Renal cortical epithelial cell (primary cell): ENCODE data around the gene EHBP1. TPM values are rescaled to one million over a fixed set of nuclear protein-coding genes. Genes with fewer than 3 reads are reported as not detected.

Source experiments
- DNase-seq: peaks from one replicate; pipeline ENCODE4 v3.0.0-alpha.2; 2011; ENCODE audit warnings: low read depth
- total RNA-seq: library from RNA; depleted of rRNA; stranded (reverse); fragments of >200 nt; gene quantifications from 2 replicates; pipeline ENCODE4 v1.2.3, GENCODE V29; 2014

The EHBP1 gene
- total RNA-seq, 1 donor from 2014 or later, result 97.9 TPM

DNA sequence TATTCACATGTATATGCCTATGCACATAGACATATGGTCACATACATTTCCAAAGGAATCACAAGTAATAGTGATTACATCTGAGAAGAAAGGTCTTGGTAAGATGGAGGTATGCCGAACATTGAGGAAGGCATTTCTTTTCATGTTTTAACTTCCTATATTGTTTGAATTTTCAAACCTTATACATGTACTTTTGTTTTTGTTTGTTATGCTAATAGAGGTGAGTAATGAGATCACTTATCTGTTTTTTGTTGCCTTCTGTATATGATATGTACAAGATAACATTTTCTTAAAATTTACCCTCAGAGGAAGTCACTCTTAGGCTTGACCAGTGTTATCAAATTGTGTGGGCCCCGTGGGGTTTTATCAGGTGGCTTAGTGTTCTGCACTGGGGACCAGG is 178.6 kb downstream of the EHBP1 start:
- DNase-seq, result no peak

DNA sequence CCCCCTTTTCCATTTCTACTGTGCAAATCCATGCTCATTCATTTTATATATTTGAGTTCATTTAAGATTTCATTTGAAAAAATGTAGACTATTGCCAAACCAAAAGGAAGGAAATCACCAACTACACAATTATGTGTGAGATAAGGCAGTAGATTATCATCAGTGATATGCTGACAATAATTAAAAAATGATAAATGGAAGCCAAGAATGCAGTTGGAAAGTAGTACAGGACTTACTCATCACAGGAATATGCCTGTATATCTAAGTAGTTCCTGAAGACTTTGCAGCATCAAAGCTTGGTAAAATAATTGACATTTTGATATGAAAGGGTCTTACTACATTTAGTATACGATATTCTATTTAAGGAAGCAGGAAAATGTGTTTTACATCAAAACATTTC is 179.0 kb downstream of the EHBP1 start:
- no peak for DNase-seq

DNA sequence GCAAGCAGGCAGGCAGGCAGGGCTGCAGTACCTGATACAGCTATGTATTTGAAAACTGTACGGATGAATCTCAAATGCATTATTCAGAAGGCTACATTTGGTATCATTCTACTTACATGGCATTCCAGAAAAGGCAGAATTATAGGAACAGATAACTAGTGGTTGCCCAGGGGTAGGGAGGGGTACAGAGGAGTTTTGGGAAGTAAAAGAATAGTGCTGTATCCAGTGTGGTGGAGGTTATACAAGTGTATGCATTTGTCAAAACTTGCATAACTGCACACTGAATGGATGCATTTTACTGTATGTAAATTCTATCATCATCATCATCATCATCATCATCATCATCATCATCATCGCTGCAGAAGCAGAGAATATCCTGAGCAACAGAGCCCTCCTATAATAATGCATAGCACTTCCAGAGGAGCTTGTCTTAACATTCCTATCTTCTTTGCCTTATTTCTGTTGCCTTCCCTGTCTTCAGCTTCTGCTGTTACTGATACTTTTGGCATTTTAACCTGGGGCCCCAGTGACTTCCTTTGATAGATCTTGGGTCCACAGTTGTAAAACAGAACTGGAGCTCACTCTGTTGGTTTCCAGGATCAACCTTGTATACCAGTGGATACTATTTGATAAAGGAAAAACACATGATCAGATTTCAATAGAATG is 189.6 kb downstream of the EHBP1 start:
- DNase-seq, result no peak

DNA sequence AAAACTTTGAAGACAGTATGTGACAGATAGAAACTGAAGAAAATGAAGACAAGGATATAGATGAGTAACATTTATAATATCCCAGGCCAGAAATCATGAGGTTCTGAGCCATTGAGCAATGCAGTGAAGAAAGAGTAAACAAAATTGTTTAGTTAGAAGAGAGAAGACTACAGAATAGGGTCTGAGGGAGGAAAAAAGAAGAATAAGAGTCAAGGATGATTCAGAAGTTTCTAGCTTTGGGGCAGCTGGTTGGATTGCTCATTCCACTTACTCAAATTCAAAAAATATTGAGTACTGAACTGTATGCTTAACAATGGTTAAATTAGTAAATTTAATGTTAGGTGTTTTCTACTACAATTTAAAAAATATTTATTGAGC is 190.1 kb downstream of the EHBP1 start:
- DNase-seq, result peak; percentile 31

DNA sequence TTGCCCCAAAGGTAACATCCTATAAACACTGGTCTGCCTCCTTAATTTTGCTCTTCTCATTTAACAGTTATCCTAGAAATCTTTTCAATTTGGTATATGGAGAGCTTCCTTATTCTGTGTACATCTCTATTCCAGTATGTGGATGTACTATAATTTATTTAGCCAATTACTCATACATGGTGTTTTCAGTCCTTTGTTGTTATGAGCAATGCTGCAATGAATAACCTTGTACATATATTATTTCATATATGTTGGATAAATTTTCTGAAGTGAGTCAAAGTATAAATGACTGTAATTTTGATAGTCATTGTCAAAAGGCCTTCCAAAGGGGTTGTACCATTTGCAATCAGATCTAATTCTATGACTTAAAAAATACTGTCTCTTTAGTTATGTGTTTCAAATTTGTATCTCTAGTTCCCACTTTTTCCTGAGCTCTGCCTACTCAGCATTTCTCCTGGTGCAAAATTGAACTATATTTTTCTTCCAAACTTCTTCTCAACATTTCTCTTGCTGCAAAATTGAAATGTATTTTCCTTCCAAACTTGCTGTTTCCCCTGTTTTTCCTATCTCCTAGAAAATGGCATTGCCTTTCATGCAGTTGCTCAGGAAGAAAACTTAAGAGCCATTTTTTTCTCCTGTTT is 191.8 kb downstream of the EHBP1 start:
- no peak for DNase-seq

DNA sequence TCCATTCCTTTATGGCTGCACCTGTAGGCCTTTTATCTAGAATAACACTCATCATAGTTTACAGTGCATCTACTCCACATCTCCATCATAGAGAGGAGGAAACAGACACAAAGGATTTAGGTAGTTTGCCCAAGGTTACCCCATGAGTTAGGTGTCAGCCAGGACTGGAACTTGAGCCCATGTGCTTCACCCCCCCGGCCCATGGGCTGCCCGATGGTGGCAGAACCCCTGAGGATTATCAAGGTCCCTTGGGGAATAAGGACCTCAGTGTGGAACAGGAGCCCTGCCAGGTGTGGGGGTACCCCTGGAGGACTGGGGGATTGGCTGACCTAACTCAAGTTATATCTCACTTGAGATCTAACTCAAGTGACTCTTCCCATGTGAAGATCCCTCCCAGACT is 198.8 kb downstream of the EHBP1 start:
- no peak for DNase-seq

DNA sequence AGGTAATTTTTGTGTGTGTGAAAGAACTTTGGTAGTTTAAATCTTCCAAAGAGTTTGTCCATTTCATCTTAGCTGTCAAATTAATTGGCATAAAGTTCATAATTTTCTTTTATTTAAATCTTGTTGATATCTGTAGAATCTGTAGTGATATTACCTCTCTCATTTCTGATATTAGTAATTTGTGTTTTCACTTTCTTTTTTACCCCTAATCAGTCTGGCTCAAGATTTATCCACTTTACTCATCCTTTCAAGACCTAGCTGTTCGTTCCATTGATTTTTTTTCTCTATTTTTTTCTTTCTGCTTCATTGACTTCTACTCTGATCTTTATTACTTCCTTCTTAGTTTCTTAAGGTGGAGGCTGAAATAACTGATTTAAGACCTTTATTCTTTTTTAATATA is 202.6 kb downstream of the EHBP1 start:
- DNase-seq, result peak; percentile 16

DNA sequence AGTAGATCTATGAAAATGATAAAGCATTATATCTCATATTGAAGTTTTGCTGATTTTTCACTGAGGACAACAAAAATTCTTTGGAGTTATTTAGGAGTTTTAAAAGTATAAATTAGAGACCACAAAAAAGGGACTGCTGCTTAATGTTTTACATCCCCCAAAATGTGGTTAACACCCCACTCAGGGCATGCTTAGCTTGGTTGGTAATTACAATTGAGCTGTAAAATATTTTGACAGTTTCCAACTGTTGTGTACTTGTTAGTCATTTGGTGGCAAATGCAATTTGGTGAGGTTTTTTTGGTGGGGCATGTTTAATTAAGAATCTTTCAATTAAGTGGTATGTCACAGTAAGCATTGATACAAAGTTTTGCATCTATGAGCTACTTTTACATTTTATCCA is 207.8 kb downstream of the EHBP1 start:
- no peak for DNase-seq

DNA sequence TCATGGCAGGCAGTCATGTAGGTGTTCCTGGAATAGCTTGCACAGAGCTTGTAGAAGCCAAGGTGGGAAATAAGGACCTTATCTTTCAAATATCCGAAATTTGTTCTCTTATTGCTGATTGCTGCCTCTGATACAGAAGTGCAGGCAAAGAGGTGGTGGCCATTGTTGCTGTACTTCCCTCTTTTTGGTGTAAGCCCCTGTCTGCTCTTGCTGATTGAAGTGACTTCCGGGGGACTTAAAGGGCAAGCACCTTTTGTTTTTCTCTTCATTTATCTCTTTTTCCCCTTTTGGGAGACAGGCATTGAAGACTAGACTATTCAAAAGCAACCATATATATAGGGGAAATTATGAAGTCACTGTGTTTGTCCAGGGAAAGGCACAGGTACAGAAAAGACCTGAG is 213.5 kb downstream of the EHBP1 start:
- DNase-seq, result no peak

DNA sequence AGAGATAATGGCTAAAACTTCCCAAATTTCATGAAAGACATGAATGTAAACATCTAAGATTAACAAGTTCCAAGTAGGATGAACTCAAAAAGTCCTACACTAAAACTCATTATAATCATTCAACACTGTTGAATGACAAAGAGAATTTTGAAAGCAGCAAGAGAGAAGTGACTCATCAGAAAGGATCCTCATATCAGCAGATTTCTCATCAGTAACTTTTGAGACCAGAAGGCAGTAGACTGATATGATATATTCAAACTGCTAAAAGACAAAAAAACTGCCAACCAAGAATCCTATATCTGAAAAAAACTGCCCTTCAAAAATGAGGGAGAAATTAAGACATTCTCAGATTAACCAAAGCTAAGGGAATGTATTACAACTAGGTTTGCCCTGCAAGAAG is 214.6 kb downstream of the EHBP1 start:
- no peak for DNase-seq

DNA sequence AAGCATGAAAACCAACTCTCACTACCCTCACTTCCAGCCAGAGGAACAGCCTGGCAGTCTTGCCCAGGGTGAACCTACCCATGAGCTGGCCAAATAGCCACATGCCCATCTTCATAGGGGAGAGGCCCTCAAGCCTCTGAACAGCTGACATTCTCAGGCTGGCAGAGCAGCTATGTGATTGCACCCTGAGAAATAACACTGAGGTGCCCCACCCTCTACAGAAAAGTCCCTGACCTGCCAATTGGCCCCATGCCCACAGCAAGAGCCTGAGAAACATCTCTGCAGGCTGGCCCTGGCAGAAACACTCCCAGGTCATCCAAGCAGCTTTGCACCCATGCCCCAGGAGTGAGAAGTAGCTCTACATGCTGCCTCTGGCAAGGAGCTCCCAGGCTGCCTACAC is 217.7 kb downstream of the EHBP1 start:
- no peak for DNase-seq

DNA sequence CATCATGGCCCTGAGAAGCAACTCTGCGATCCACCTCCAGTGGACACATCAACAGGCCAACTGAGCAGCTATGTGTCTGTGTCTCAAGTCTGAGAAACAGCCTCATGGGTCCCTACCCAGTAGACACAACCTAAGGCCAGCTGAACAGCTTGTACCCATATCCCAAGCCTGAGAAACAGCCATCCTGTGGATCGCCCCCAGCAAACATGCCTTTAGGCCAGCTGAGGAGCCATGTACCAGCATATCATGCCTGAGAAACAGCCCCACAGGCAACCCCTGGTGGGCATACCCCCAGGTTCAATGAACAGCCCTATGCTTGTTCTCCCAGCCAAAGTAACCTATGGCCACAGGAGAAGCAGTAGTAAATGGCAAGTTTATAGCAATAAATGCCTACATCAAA is 218.4 kb downstream of the EHBP1 start:
- DNase-seq, result no peak

DNA sequence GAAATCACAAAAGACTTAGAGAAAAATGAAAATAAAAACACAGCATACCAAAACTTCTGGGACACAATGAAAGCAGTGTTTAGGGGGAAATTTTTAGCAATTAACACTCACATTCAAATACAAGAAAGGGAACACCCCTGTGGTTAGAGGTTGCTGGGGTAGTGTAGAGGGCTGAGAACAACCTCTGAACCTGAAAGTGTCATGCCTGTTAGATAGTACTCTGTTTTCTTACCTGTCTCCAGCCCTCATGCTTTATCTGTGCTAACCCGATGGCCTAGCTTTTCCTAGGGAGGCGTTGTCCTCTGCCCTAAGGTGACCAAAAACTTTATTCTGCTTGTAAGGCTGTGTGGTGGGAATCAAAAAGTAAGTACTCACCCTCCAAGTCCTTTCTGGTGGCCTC is 222.5 kb downstream of the EHBP1 start:
- DNase-seq, result no peak

DNA sequence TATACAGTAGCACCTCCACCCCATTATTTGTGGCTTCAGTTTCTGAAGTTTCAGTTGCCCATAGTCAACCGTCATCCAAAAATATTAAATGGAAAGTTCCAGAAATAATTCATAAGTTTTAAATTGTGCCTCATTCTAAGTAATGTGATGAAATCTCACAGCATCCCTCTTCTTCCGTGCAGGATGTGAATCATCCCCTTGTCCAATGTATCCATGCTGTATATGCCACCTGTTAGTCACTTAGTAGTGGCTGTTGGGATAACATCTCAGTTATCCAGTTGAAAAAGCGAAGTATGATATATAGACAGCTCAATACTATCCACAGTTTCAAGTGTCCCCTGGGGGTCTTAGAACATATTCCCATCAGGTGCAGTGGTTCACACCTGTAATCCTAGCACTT is 226.0 kb downstream of the EHBP1 start:
- DNase-seq, result no peak

DNA sequence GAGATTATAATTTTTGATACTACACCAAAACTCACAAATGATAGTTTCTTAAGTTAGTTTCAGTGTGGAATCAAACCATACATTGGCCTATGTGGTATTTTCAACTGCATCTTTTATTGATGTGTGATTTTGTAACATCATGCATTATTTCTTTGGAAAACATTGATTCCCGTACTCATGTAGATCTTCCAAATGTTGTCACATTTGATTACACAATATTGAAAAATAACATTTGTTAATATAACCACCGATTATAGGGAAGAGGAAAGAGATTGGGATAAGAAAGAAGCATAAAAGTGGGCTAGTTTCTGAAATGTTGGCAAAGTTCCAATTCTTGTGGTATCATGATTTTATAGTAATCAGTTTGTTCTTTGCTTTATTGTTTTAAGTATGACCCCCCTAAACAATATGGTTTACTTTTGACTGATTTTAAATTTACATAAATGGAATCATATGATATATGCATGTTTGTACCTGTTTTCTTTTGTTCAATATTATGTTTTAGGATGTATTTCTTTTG is 227.9 kb downstream of the EHBP1 start:
- DNase-seq, result no peak

DNA sequence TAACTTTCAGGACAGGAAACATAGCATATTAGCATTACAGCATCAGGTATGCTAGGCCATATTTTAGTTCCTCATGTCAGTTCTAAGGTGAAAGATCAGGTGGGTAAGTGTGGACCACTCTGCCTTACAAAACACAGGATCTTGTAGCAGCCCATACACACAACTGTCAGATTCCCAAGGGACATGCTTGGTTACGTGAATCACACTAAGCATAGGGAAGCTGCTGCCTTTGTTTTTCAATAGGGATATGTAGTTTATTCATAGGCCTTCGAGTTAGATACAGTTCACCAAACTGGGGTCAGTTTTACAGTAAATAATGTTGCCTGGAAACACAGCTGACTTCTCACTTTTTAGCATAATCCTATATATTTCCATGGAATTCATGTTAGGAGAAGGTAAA is 229.0 kb downstream of the EHBP1 start:
- no peak for DNase-seq

DNA sequence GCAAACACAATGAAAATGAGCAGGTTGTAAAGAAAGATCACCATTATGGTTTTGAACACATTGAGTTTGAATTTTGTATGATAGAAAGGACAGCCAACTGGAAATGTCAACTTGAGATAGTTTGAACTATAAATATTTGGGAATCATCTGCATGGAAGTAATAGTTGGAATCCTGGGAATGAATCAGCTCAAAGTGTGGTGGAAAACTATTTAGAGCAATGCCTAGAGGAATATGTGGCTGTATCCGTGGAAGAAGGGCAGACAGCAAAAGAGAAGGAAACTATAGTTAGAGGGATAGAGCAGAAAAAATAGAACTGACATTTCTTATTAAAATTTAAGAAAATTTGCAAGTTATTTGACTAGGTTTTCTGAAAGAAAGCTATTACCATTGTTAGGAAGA is 232.6 kb downstream of the EHBP1 start:
- DNase-seq, result no peak

DNA sequence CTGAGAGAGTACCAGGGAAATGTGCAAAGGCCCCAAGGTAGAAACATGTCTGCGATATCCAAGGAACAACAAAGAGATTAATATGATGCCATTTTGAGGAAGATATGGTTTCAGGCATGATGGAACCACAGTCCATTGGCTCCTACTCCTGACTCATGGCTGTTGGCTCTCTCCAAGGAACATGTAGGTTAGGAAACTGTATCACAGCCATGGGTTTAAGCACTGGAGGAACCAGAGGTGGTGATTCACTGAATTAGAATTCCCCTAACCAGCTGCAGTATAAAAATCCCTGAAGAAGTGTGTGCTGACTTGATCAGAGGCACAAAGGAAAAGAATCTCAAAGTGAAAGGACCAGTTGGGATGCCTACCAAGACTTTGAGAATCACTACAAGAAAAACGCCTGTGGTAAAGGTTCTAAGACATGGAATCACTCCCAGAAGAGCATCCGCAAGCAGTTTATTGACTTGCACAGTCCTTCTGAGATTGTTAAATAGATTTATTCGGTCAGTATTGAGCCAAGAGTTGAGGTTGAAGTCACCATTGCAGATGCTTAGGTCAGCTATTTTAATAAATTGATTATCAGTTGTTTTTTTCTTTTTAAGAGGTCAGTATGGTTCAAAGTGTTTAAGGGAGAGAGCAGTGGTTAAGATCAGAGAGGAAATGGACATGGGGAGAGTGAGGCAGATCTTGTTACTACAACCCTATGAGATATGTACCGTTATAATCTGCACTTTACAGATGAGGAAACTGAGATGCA is 234.4 kb downstream of the EHBP1 start:
- DNase-seq, result peak; percentile 86

DNA sequence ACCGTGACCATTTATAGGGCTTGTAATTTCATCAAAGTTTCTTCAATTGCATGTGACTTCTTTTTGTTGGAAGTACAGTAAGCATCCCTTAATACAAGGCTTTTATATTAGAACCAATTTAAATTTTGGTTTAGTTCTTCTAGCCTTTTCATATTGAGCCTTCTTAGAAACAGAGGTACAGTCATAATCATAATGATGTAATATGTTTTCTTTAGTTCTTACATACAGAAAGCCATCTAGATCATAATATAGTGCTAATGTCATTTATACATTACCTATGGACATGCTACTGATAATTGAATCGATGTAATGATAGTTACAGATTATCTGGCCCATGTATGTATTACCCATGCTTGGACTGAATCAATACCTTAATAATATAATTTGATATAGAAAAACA is 235.2 kb downstream of the EHBP1 start:
- DNase-seq, result no peak

DNA sequence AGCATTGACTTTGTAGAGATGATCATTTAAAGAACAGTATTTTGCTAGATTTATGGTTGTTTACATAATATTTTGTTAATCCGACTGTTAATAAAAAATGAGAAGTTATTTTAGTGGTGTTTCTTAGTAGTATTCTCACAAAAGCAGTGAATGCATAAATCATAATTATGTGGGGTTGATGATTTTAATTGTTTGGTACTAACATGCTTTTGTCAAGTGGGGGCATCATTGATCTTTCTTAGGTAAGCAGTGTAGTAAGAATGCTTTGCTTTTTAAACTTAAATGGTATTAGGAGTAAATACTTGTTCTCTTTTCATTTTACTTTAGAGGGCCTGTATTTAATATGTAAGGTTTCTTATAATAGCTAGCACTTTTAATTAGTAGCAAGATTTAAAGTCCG is 235.9 kb downstream of the EHBP1 start:
- DNase-seq, result no peak

DNA sequence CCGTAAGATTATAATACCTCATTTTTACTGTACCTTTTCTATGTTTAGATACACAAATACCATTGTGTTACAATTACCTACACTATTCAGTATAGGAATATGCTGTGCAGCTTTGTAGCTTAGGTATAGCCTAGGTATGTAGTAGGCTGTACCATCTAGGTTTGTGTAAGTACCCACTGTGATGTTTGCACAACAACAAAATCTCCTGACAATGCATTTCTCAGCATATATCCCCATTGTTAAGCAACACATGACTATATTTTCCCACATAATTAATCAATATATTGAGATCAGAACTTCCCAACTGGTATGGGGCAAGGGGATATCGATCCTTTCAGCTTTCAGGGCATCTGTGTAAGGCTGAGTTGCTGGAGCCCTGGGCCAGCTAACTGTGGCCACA is 238.8 kb downstream of the EHBP1 start:
- no peak for DNase-seq

DNA sequence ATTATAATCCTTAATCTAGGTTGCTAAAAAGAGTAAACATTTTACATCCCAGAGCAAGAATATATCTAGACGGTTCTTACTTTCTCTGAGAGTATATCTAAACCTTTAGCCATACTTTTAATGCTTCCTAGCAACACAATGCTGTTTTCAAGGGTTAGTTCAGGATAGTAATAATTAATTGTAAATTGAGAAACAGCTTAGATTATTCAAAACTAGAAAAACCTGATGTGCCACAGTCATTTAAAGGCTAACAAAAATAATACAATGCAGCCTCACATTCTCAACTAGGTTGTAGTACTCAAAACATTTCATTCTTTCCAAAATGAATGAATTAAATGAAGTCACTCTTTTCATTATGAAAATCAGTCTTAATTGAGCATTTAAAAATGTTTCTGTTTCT is 241.9 kb downstream of the EHBP1 start:
- no peak for DNase-seq

DNA sequence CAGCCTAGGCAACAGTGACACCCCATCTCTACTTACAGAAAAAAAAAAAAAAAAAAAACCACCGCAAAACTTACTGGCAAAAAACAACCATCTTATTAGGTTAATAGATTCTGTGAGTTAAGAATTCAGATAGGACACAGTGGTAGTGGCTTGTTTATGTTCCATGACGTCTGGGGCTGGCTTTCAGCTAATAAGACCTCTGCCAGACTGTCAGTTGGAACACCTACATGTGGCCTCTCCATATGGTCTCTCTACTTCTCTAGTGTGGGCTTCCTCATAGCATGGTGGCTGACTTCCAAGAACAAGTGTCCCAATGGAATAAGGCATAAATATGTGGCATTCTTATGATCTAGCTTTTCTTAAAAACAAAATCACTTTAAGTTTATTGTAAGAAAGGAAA is 251.1 kb downstream of the EHBP1 start:
- no peak for DNase-seq
